Measurements from ENCODE around the gene U2AF1.
"Not testable (repeated sequence)": the region's sequence is repeated elsewhere in the genome, so short reads cannot be mapped to it uniquely, and the experiment has no call there.

DNA sequence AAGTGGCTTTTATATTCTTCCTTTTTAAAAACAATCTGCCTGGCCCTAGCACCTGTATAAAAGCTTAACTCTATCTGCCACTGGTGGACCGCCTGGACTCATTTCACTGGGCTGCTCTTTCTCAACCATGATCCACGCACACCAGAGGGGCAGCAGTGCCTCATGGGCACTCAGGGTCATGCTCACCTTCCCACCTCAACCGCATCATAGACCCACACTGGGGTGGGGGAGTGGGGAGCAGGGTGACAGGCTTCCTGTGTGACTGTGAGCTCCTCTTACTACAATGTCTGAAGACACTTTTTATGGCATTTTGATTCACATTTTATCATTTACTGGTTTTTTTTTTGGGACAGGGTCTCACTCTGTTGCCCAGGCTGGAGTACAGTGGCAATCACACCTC, 16.4 kb downstream of the U2AF1 start:
- TF ChIP-seq, protein P1, sequence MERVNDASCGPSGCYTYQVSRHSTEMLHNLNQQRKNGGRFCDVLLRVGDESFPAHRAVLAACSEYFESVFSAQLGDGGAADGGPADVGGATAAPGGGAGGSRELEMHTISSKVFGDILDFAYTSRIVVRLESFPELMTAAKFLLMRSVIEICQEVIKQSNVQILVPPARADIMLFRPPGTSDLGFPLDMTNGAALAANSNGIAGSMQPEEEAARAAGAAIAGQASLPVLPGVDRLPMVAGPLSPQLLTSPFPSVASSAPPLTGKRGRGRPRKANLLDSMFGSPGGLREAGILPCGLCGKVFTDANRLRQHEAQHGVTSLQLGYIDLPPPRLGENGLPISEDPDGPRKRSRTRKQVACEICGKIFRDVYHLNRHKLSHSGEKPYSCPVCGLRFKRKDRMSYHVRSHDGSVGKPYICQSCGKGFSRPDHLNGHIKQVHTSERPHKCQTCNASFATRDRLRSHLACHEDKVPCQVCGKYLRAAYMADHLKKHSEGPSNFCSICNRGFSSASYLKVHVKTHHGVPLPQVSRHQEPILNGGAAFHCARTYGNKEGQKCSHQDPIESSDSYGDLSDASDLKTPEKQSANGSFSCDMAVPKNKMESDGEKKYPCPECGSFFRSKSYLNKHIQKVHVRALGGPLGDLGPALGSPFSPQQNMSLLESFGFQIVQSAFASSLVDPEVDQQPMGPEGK (CRISPR knock-in tag; IDR thresholded peaks at IDR 0.05; ENCODE audit: borderline replicate concordance), result not testable (repeated sequence)
- TF ChIP-seq TCF4 (CRISPR knock-in tag; IDR thresholded peaks at IDR 0.05; ENCODE audit: borderline replicate concordance); ESRRG (CRISPR knock-in tag; IDR thresholded peaks at IDR 0.05): not testable (repeated sequence)

Measured in SK-N-SH treated with all-trans-retinoic acid at 6 μM for 48 hours (cell line).